OCI-LY3 (cell line): Measurements from ENCODE around the gene GAK.

Source experiments
- CTCF ChIP-seq: fragments of 200-600, 300-600 bp; sonication (generic); IDR thresholded peaks from 2 replicates; pipeline ENCODE4 v1.5.1; 2014; ENCODE audit warnings: antibody characterized with exemption, low read length, low read depth
- EZH2phosphoT487 ChIP-seq: fragments of 200-600 bp; shearing (Covaris generic); IDR thresholded peaks from 2 replicates; pipeline ENCODE4 v1.6.1; 2018; ENCODE audit warnings: antibody characterized with exemption, mixed run types, low read depth

- TF ChIP-seq CTCF = no peak
- TF ChIP-seq EZH2phosphoT487 = no peak
Measured at GRCh38 chr4:968221-968620, 36.1 kb upstream of the GAK start.
